PC-3 (cell line): Measurements from ENCODE around the gene RAB29. TPM values are rescaled to one million over a fixed set of nuclear protein-coding genes. Genes with fewer than 3 reads are reported as not detected.

Source experiments
- ATAC-seq: fragments of 200-7000 bp; cut with Tn5 transposase; 2 replicates; pipeline ENCODE4 v1.9.1; 2020; ENCODE audit warnings: mild to moderate bottlenecking, moderate library complexity
- BruUV-seq: library from RNA; stranded (reverse); fragments of 400-500 nt; replicated peaks from 2 replicates; lab custom pipeline; 2021; lab: Mats Ljungman, UMichigan
- CTCF ChIA-PET: fragments of 300-600 bp; sonication (Branson Sonifier 250); formaldehyde crosslinking; loops from one replicate; lab custom pipeline; 2022; ENCODE audit warnings: antibody characterized with exemption; lab: Charles Lee
- POLR2A ChIA-PET: fragments of 300-600 bp; sonication (Branson Sonifier 250); formaldehyde crosslinking; loops from one replicate; lab custom pipeline; 2022; ENCODE audit warnings: antibody characterized with exemption; ENCODE audit not compliant: unreplicated experiment; lab: Charles Lee
- DNase-seq: peaks from one replicate; pipeline ENCODE4 v3.0.0-alpha.2; 2015
- H2AFZ ChIP-seq: fragments of 300-600 bp; sonication (generic); 2 replicates; pipeline ENCODE4 v1.6.0; 2016; ENCODE audit warnings: antibody characterized with exemption, low read length
- H3F3A ChIP-seq: fragments of 300-600 bp; sonication (generic); one replicate; pipeline ENCODE4 v1.6.0; 2017; ENCODE audit warnings: antibody characterized with exemption, low read length, control low read depth, mild to moderate bottlenecking; ENCODE audit not compliant: unreplicated experiment
- H3K27ac ChIP-seq: fragments of 300-600 bp; sonication (generic); 2 replicates; pipeline ENCODE4 v1.5.1; 2016; ENCODE audit warnings: mild to moderate bottlenecking, low read length
- H3K27me3 ChIP-seq: fragments of 300-600 bp; sonication (generic); 2 replicates; pipeline ENCODE4 v1.6.1; 2016; ENCODE audit warnings: low read length, mixed read lengths
- H3K36me3 ChIP-seq: fragments of 300-600 bp; sonication (generic); 2 replicates; pipeline ENCODE4 v1.6.1; 2016; ENCODE audit warnings: low read depth, mixed run types, low read length, mixed read lengths
- H3K4me1 ChIP-seq: fragments of 300-600 bp; sonication (generic); 2 replicates; pipeline ENCODE4 v1.5.1; 2016; ENCODE audit warnings: low read length; ENCODE audit not compliant: insufficient read depth
- H3K4me2 ChIP-seq: fragments of 300-600 bp; sonication (generic); 2 replicates; pipeline ENCODE4 v1.6.0; 2016; ENCODE audit warnings: low read length
- H3K4me3 ChIP-seq: fragments of 300-600 bp; sonication (generic); 2 replicates; pipeline ENCODE4 v1.5.1; 2016; ENCODE audit warnings: mild to moderate bottlenecking, low read length, mixed read lengths
- H3K79me2 ChIP-seq: fragments of 300-600 bp; sonication (generic); 2 replicates; pipeline ENCODE4 v1.6.1; 2017; ENCODE audit warnings: low read length, mixed read lengths
- H3K9ac ChIP-seq: fragments of 300-600 bp; sonication (generic); 2 replicates; pipeline ENCODE4 v1.6.0; 2016; ENCODE audit warnings: mild to moderate bottlenecking, low read length
- H3K9me2 ChIP-seq: fragments of 300-600 bp; sonication (generic); replicated peaks from 2 replicates; pipeline ENCODE4 v1.6.1; 2016; ENCODE audit warnings: mixed run types, low read length, mixed read lengths
- H3K9me3 ChIP-seq: fragments of 300-600 bp; sonication (generic); 2 replicates; pipeline ENCODE4 v1.6.1; 2016; ENCODE audit warnings: low read length, mixed read lengths
- H4K20me1 ChIP-seq: fragments of 300-600 bp; sonication (generic); 2 replicates; pipeline ENCODE4 v1.6.1; 2016; ENCODE audit warnings: low read length, mixed read lengths
- CTCF ChIP-seq: fragments of 300-600 bp; sonication (generic); conservative IDR thresholded peaks from 2 replicates; pipeline ENCODE4 v1.5.1; 2017; ENCODE audit warnings: antibody characterized with exemption, low read depth, mild to moderate bottlenecking, low read length
- EZH2 ChIP-seq: fragments of 300-600 bp; sonication (generic); IDR thresholded peaks from one replicate; pipeline ENCODE4 v1.6.1; 2017; ENCODE audit warnings: antibody characterized with exemption, mild to moderate bottlenecking, low read length; ENCODE audit not compliant: unreplicated experiment
- EZH2phosphoT487 ChIP-seq: fragments of 300-600 bp; sonication (generic); IDR thresholded peaks from 2 replicates; pipeline ENCODE4 v1.6.1; 2018; ENCODE audit warnings: mild to moderate bottlenecking, antibody characterized with exemption, low read length, borderline replicate concordance
- intact Hi-C: fragments of 100-400 bp; cut with micrococcal nuclease; formaldehyde crosslinking; loops from 2 replicates; pipeline ENCODE4 v1.9.0; 2023
- total RNA-seq: library from RNA; depleted of rRNA; stranded (reverse); fragments of >200 nt; gene quantifications from 2 replicates; pipeline ENCODE4 v1.2.3, GENCODE V29; 2014

Gene RAB29
- total RNA-seq, 1 experiment from 2014 or later, result 7.4 TPM

- H4K20me1 ChIP-seq, result no peaks in the 10 kb centered on the region
- no peak overlapping the region for H3K27ac ChIP-seq
- H3K9me3 ChIP-seq, result no peaks in the 10 kb centered on the region
- no peaks in the 10 kb centered on the region for H3K36me3 ChIP-seq
- no peak overlapping the region for H2AFZ ChIP-seq
- CTCF ChIA-PET, result no interaction called here
- POLR2A ChIA-PET, result interaction anchor here (0.7 kb wide), 1 partner anchor 337 kb away, joined by 6 read pairs; no protein-coding TSS in a partner anchor
- TF ChIP-seq EZH2phosphoT487 (no peak), EZH2 (no peak), CTCF (no peak)
- BruUV-seq, result no TSS peak
- H3K9ac ChIP-seq, result no peak overlapping the region
- no peak overlapping the region for H3K4me3 ChIP-seq
- no peak overlapping the region for H3K4me2 ChIP-seq
- peaks cover 15% of the 10 kb centered on the region for H3K4me1 ChIP-seq
- H3K27me3 ChIP-seq, result no peaks in the 10 kb centered on the region
- ATAC-seq (no peak), DNase-seq (no peak)
- no peaks in the 10 kb centered on the region for H3K79me2 ChIP-seq
- no peaks in the 10 kb centered on the region for H3K9me2 ChIP-seq
- intact Hi-C loops, result no loop called here
- H3F3A ChIP-seq, result no peaks in the 10 kb centered on the region
Observed at GRCh38 chr1:205770618-205771017, 4.7 kb downstream of the RAB29 start.

GRCh38 chr1:205769641-205770365 is 5.5 kb downstream of the RAB29 start:
- Histone ChIP-seq H3K27ac (no peak overlapping the region), H3K79me2 (no peaks in the 10 kb centered on the region), H3K4me3 (no peak overlapping the region), H3K27me3 (no peaks in the 10 kb centered on the region), H3K9me2 (no peaks in the 10 kb centered on the region), H3K4me1 (peaks cover 13% of the 10 kb centered on the region; the same call in 1 of the 2 replicates), H3K36me3 (no peaks in the 10 kb centered on the region), H4K20me1 (no peaks in the 10 kb centered on the region), H3K9me3 (no peaks in the 10 kb centered on the region), H3F3A (no peaks in the 10 kb centered on the region), H3K4me2 (no peak overlapping the region), H3K9ac (no peak overlapping the region), H2AFZ (no peak overlapping the region)
- DNase-seq, result no peak
- CTCF ChIA-PET, result no interaction called here
- BruUV-seq, result no TSS peak
- no peak for TF ChIP-seq CTCF
- no peak for TF ChIP-seq EZH2
- ATAC-seq, result no peak
- POLR2A ChIA-PET, result no interaction called here
- intact Hi-C loops, result no loop called here

GRCh38 chr1:205767248-205767647 is 8.0 kb downstream of the RAB29 start:
- H3K36me3 ChIP-seq, result no peaks in the 10 kb centered on the region
- no peaks in the 10 kb centered on the region for H3K79me2 ChIP-seq
- no peak overlapping the region for H3K27ac ChIP-seq
- no peak for TF ChIP-seq EZH2phosphoT487
- no peak for TF ChIP-seq CTCF
- no peak for TF ChIP-seq EZH2
- no peak for DNase-seq
- H3K9me2 ChIP-seq, result no peaks in the 10 kb centered on the region
- POLR2A ChIA-PET, result no interaction called here
- no peak for ATAC-seq
- H3F3A ChIP-seq, result no peaks in the 10 kb centered on the region
- CTCF ChIA-PET, result no interaction called here
- no peak overlapping the region for H3K4me2 ChIP-seq
- intact Hi-C loops, result no loop called here
- BruUV-seq, result no TSS peak
- 0 out of 2 replicates have a peak, but pooled peaks cover 8% of the 10 kb centered on the region for H3K4me1 ChIP-seq
- no peak overlapping the region for H3K9ac ChIP-seq
- no peak overlapping the region for H3K4me3 ChIP-seq
- H4K20me1 ChIP-seq, result no peaks in the 10 kb centered on the region
- no peaks in the 10 kb centered on the region for H3K9me3 ChIP-seq
- H3K27me3 ChIP-seq, result no peaks in the 10 kb centered on the region
- no peak overlapping the region for H2AFZ ChIP-seq
